ENCODE results near the gene PRKAB1.

PRKAB1 gene

DNA sequence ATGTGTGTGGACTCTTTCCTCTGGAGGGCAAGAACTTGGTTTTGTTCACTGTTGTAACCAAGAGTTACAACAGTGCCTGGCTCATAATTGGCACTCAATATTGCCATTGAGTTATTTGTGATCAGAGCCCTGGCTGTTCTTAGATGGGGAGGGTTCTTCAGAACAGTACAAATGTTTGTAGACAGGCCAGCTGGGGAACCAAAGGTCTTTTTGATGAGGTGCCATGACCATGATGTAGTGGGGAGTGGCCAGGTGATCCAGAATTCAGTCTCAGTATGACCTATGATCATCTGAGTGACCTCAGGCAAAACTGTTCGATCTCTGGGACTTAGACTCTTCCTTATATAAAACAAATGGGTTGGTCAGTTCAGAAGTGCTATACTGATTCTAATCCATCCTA is 3.3 kb upstream of the PRKAB1 start:
- DNase-seq (ENCODE audit: low read depth), result no peak

DNA sequence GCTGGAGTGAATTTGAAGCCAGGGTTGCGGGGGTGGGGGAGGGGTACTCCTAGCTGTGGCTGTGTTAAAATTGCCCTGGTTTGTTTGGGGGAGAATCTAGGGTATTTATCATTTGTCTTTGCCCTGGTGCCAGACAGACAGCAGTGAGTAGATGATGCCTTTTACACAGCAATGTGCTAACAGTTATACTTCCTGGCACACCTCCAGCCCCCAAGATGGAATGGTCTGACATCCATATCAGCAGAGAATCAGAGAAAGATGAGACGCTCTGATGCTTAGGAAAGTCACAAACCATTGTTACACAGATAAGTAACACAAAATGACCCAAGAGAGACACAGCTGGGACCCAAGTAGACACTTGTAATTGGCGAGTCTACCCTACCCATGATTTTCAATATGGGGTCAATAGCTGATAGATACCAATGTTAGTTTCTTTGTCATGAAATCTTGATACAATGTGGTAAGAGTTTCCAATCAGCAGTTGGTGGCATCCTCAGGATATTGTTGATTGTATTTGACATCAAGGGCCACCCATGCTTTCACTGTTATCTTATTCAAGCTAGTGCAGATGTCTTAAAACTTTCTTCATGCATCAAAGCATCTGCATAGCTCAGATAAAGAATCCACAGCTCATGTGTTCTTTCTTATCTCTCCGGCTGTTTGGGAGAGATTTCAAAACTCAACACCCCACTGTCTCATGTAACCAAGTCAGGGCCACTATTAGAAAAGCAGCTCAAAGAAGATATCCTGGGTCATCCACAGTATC is 2.6 kb upstream of the PRKAB1 start:
- no peak for DNase-seq (ENCODE audit: low read depth)

DNA sequence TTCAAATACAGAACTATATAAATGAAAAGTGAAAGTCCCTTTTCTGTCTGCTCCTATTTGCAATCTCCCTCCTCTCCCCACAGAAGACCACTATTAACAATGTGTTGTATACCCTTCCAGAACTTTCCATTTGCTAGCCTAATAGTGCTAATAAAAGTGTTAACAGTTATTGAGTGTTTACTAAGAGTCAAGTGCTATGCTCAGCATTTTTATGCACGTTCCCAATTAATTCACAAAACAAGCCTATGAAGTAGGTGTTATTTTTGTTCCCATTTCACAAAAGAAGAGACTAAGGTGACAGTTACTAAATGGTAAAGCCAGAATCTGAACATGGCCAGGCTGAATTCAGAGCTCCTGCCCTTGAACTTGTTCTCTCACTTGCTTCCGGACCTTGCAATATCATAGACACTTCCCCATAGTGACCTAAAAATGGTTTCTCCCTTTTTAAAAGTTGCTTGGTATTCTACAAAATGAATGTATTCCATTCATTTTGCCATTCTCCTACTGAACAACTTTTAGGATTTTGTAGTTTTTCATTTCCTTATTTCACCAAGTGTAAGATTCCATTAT is 1.6 kb upstream of the PRKAB1 start:
- DNase-seq (ENCODE audit: low read depth), result no peak

DNA sequence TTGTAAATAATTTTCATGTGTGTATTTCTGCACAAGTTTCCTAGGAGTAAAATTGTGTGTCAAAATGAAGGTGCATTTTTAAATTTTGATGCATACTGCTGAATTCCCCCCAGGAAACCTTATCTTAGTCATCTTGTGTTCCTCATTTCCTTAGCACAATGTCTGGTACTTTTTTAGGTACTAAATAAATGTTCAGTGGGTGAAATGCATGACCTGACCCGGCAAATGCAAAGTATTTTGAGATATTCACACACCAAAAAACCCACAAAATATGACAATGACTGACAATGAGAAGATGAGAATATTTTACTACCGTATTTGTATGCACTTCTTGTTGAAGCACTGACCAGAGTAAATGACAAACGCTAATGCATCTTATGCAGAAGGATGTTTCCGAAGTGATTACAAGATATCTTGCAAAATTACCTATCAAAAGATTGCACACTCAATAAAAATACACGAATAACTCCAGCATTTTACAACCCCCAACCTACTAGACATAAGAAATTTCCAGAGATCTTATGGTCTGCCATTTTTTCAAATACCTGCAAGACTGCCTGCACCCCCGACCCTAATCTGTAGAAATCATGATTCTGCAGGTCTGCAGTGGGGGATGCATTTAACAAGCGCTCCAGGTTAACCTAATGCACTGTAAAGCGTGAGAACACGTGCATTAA is 895 bp upstream of the PRKAB1 start:
- no peak for DNase-seq (ENCODE audit: low read depth)

DNA sequence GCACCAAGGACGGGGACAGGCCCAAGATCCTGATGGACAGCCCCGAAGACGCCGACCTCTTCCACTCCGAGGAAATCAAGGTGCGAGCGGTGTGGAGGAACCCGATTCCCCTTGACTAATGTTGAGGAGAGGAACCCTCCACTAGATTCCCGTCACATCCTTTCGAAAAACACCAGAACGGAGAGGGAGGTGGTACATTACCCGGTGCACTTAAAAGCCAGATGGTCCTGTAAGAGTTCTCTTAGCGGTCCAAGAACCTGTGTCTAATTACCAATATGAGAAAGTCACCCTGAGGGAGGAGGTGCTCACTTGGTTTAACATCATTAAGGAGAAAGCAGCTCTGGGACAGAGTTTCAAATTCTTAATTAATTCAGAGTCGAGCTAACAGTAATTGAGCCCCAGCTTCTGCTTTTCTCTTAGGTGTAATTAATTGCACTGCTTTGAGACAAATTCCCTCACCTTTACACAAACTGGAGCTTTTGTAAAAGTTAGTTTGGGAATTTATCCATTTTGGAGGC is 450 bp downstream of the PRKAB1 start:
- no peak for DNase-seq (ENCODE audit: low read depth)

DNA sequence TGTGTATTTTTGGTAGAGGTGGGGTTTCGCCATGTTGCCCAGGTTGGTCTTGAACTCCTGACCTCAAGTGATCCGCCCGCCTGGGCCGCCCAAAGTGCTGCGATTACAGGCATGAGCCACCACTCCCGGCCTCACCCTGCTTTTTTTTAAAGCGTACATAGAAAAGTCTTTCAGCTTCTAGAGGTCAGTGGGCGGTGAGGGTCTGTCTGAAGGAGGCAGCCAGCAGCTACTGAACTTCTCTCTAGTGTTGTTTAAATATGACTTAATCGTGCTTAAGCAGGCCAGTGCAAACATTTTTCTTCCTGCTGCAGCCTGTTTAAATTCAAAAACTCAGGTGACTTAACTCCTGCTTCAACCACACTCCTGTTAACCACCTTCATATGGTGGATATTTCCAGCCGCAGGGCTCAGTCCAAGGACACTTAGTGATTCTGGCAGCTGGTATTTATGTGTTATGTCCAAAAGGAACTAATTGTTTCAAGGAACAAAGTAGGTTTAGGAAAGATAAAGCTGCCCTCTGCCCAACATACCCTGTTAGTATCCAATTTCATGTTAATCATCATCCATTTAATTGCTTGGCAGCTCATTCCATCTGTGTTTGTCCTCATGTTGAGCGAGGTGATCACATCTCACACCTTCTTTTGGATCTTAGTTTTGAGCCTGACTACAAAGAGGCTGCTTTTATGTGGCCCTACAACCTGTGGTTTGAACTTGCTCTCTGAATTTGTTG is 2.0 kb downstream of the PRKAB1 start:
- DNase-seq (ENCODE audit: low read depth), result no peak

DNA sequence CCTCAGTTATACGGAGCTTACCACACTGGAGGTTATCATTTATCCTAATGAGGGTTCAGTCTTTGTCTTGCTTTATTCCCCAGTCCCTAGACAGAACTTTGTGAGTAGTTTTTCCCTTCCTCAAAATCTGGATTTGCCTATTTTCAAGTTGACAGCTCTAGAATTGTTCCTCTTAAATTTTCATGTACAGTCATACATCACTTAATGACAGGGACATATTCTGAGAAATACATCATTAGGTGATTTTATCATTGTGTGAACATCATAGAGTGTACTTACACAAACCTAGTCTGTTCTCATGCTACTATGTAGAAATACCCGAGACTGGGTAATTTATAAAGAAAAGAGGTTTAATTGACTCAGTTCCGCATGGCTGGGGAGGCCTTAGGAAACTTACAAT is 3.1 kb downstream of the PRKAB1 start:
- DNase-seq (ENCODE audit: low read depth), result no peak

DNA sequence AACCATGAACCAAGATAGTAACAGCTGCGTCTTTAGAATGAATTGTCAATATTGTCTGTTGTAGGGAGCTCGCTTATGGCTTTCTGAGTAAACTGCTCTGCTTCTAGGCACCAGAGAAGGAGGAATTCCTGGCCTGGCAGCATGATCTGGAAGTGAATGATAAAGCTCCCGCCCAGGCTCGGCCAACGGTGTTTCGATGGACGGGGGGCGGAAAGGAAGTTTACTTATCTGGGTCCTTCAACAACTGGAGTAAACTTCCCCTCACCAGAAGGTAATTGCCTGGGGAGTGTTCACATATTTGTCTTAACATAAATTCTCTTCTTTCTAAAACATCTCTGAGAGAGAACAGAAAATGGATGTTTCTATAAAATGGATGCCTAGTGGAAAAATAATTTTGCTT is 4.3 kb downstream of the PRKAB1 start:
- DNase-seq (ENCODE audit: low read depth), result no peak

DNA sequence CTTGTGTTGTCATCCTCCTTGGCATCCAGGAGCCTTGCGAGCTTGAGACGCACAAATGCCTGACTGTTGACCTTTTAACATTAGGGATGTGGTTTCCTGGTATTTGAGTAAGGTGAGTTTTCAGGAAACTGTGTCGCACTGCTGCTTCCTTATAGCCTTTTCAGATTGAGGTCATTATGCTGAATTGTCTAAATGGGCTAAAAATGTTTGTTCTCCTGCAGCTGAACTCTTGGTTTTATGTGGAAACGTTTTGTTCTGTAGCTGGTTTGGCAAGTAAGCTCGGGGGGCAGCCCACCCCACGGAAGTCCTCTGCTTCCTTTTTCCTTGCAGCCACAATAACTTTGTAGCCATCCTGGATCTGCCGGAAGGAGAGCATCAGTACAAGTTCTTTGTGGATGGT is 5.7 kb downstream of the PRKAB1 start:
- no peak for DNase-seq (ENCODE audit: low read depth)

DNA sequence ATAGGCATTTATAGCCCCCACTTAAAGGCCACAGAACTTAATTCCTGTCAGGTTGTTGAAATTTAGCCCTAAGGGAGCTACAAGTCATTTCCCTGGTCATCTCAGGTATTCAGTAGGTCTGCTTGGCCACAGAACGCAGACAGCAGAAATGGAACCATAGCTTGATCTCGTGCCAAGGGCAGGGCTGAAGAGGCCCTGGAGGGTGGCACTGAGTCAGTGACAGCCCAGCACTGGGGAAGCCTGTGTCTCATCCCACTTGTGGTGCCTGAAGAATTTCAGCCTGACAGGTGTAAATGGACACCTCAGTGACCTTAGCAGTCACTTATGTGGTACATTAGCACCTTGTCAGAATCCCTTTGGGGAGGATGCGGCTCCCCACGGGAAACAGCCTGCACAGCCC is 6.6 kb downstream of the PRKAB1 start:
- no peak for DNase-seq (ENCODE audit: low read depth)

DNA sequence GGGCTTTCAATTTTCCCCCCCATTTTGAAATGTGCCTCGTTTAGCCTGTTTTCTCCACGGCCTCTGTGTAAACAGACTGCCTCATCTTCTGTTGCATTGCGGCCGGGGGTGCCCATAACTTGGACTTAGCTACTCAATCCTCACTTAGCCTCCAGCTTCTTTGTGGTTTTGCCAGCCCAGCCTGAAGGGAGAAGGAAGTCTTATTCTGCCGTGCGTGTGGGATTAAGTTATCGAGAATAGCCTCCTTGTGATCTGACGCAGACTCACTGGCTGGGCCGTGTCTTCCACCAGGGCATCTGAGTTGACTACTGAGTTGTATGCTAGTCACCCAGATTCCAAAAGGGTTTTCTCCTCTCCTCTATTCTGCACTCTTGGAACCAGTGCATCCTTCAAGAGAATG is 8.1 kb downstream of the PRKAB1 start:
- DNase-seq (ENCODE audit: low read depth), result no peak

DNA sequence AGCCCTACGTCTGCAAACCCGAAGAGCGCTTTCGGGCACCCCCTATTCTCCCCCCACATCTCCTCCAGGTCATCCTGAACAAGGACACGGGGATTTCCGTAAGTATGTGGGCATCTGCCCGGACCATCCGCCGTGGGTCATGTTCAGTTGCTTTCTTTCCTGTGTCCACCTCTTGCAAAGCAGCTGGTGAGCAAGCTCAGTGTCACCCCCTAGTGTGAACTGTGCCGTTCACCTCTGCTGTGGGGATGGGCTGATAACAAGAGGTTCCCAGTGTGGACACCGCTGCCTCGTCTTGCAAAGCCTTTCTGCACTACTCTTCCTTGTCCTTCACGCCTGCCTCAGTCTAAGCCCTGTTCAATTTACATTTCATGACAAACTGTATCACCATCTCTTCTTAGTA is 8.6 kb downstream of the PRKAB1 start:
- DNase-seq (ENCODE audit: low read depth), result no peak

DNA sequence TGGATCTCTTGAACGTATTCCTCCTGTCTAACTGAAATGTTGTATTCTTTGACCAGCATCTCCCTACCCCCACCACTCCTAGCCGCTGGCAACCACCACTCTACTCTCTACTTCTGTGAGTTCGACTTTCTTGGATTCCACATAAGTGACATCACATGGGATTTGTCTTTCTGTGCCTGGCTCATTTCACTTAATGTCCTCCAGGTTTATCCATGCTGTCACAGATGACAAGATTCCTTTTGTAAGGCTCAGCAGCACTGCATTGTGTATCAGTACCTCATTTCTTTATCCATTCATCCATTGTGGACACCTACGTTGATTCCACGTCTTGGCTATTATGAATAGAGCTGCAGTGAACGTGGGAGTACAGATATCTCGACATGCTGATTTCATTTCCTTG is 10.5 kb downstream of the PRKAB1 start:
- DNase-seq (ENCODE audit: low read depth), result no peak

DNA sequence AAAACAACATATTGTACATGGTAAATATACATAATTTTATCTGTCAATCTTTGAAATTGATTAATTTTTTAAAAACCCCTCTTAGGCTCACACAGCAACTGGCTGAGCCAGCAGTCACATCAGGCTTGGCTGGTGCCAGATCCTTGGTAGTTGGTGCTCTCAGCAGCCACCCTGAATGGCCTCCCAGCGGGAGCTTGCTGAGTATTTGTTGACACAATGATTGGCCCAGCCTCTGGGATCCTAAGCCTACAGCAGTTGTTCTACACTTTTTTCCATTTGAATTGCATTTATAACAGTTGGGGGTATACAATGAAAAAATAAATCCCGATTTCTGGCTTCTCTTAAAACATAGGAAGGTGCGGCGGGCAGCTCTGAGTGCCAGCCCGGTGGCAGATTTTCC is 11.1 kb downstream of the PRKAB1 start:
- no peak for DNase-seq (ENCODE audit: low read depth)

DNA sequence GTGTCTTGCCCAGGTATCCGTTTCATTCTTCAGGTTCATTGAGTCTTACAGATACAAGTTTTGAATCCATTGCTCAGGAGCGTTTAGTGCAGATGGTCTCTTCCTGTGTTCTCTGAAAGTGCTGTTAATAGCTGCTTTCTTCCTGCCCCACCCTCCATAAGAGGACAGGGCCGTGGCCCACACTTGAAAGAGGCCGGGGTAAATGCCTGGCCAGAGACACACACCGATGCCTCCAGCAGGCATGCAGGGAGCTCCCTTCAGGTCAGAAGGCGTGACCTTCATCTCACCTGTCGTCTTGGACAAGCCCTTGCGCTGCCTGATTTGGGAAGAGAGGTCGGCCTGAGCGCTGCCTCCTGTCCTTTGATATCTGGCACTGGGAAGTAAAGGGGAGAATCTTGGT is 11.6 kb downstream of the PRKAB1 start:
- no peak for DNase-seq (ENCODE audit: low read depth)

DNA sequence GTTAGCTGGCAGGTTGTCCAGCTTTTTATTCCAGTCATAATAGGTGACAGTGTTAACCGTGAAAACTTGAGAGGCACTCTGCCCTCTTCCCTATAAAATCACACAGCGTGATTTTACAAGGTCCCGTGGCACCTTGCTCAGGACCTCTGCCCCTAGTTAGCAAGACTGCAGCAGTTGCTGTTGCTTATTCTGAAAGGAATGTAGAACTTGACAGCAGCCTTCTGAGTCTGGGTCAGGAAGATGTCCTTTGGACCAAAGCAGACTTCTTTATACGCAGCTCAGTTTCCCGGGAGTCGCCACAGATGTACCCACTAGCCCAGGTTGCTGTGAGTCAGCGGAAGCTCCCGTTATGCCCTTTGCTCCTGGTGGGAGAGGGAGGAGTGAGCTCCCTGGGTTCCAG is 13.2 kb downstream of the PRKAB1 start:
- no peak for DNase-seq (ENCODE audit: low read depth)

DNA sequence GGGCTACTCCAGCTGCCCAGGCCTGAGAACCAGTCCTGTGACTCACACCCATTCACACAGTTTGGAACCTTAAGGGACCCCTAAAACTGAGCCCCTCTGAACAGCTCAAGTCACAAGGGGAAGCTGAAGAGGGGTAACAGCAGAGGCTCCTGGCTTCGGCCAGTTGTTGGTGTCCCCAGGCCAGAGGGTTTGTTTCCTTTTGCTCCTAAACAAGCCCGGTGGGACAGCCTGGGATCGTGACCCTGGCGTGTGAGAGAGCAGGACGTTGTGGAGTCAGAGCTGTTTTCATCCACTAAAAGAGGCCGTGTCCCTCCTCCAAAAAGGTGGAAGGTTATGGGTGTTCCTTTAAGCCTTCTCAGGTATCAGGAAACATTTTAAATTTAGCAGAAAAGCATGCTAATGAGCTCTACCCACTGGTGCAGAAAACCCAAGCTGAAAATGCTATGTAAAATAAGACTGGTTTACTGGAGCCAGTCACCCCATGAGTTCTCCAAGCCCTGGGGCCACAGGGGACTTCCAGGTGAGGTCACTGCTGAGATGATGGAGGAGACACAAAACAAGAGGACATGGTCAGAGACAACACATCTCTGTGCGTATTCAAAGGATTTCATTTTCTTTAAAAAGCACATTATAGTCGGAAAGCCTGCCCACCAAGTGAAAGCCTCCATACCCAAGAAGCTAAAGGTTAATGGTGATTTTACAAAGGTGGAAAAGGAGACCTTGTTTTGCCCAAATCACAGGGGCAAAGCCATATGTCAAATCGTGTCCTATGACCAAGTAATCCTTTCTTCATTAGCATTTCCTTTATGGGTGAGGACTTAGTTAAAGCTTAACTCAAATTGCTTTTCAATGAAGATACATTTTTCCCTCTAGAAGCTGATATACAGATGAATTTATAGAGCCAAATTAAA is 14.1 kb downstream of the PRKAB1 start:
- no peak for DNase-seq (ENCODE audit: low read depth)

DNA sequence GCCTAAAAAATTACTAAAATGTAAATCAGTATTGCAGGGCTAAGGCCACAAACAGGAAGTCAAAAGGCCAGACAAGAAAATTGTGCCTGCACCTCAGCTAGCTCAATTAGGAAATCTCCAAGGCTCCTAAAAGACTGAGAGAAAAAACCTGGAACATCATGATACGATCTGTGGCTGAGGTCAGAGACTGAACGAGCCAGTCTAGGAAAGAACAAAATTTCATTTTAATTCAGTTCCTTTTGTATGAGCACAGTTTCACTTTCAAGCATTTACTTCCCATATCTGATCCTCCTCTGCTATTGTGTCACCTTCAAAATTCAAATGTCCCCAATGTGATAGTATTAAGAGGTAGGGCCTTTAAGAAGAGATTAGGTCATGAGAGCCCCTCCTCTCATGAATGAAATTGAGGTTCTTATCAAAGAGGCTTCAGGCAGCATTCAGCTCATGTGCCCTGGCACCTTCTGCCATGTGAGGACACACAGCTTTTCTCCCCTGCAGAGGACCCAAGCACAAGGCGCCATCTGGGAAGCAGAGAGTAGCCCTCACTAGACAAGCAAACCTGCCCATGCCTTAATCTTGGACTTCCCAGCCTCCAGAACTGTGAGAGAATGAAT is 14.8 kb downstream of the PRKAB1 start:
- no peak for DNase-seq (ENCODE audit: low read depth)

DNA sequence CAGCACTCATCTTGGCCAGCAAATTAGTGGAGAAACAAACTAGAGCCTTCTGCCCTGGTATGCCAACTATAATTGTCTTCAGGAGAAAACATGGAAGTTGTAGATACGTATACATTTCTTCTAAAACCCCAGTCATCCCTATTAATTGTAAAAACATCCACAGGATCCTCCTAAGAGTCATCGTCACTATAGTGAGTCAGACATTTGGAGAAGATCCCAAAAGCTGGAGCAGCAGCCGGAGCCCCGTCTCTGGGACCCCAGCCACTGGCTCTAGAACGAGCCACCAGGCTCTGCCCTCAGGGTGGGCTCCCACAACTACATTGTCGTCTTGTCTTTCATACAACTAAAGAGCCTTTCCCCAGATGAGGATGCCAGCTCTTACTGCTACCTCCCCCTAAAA is 15.5 kb downstream of the PRKAB1 start:
- no peak for DNase-seq (ENCODE audit: low read depth)

DNA sequence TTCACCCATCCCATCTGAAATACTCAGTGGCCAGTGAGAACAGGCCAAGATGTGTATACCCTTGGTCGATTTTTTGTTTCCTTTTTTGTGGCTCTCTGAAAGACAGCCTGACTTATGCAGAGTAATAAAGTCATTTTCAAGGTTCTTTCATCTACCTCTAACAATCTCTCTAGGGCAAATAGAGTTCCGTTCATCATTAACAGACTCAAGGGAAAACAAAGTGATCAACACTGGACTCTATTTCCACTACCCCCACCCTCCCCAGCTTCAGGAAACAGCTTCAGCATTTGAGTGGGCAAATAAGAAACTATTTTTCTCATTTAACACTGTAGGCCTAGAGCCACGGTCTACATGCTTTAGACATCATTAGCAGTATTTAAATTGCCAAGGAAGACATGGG is 15.9 kb downstream of the PRKAB1 start:
- no peak for DNase-seq (ENCODE audit: low read depth)

DNA sequence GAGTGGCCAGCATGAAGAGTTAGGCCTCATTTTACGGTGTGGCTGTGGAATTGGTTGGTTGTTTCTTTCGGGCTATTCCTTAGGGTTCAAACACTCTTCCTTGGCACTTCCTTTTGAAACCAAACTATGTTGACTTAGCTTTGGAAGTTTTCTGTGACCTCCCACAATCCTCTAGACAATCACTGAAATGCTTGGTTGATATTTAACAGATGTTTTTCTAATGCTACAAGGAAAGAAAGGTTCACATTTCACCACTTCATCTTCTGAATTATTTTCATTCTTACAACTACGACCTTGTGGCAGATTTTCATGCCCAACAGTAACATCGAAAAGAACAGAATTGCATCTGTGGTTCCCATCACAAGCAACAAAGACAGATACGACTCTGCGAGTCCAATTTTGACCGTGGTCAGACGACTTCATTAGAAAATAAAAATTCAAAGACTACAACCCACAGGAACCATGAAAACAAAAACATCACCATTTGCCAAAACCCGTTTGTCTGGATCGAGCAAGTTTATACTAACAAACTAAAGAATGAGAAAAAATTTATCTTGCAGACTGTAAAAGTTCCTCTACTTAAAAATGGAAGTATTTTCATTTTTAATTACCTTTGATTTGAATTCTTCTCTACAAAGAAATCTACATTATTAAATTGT is 16.9 kb downstream of the PRKAB1 start:
- no peak for DNase-seq (ENCODE audit: low read depth)

Data from GM04503 (cell line).